ENCODE measurements around the gene HNF4A. TPM values are rescaled to one million over a fixed set of nuclear protein-coding genes. Genes with fewer than 3 reads are reported as not detected.
A peak's percentile ranks its signal among the peaks of the same experiment; 100 is the strongest.

HNF4A gene
- total and polyA plus RNA-seq, 2 of the 13 experiments (the other 11 are each of a cell fraction or from before 2014, with no cell fraction given) = 80.9 to 169 TPM

DNA sequence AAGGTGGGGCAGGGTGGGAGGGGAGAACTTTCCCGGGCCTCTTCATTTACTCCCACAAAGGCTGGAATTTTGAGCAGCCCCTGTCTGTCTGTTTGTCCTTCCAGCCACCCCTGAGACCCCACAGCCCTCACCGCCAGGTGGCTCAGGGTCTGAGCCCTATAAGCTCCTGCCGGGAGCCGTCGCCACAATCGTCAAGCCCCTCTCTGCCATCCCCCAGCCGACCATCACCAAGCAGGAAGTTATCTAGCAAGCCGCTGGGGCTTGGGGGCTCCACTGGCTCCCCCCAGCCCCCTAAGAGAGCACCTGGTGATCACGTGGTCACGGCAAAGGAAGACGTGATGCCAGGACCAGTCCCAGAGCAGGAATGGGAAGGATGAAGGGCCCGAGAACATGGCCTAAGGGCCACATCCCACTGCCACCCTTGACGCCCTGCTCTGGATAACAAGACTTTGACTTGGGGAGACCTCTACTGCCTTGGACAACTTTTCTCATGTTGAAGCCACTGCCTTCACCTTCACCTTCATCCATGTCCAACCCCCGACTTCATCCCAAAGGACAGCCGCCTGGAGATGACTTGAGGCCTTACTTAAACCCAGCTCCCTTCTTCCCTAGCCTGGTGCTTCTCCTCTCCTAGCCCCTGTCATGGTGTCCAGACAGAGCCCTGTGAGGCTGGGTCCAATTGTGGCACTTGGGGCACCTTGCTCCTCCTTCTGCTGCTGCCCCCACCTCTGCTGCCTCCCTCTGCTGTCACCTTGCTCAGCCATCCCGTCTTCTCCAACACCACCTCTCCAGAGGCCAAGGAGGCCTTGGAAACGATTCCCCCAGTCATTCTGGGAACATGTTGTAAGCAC lies 74.1 kb downstream of the HNF4A start (continued):
- TF ChIP-seq ZNF770 (CRISPR knock-in tag; IDR thresholded peaks at IDR 0.05) = no peak
- peak; percentile 83; the same call in 1 of the 2 replicates for TF ChIP-seq MTERF4 (CRISPR knock-in tag; IDR thresholded peaks at IDR 0.05)
- TF ChIP-seq, protein P1, sequence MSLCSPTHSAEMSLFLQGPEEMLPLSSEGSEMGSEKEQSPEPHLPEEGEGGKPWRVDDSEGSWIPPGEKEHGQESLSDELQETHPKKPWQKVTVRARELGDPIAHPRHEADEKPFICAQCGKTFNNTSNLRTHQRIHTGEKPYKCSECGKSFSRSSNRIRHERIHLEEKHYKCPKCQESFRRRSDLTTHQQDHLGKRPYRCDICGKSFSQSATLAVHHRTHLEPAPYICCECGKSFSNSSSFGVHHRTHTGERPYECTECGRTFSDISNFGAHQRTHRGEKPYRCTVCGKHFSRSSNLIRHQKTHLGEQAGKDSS (CRISPR knock-in tag; IDR thresholded peaks at IDR 0.05; ENCODE audit: borderline replicate concordance, low read depth) = no peak
- TF ChIP-seq ZNF18 (CRISPR knock-in tag; IDR thresholded peaks at IDR 0.05; ENCODE audit: insufficient replicate concordance) = no peak
- TF ChIP-seq ZNF142 (CRISPR knock-in tag; IDR thresholded peaks at IDR 0.05) = no peak
- no peak for TF ChIP-seq EHMT2 (IDR thresholded peaks at IDR 0.05; ENCODE audit: borderline replicate concordance, low read depth, low read length)
- TF ChIP-seq DDIT3 (CRISPR knock-in tag; IDR thresholded peaks at IDR 0.05) = no peak
- TF ChIP-seq ZKSCAN1 (IDR thresholded peaks at IDR 0.05; ENCODE audit: low read length) = no peak
- TF ChIP-seq ZNF350 (CRISPR knock-in tag; IDR thresholded peaks at IDR 0.05; ENCODE audit: borderline replicate concordance, low read depth) = 0 out of 2 replicates have a peak, but pooled peaks have one; percentile 36
- TF ChIP-seq TBP (CRISPR knock-in tag; IDR thresholded peaks at IDR 0.05) = no peak
- no peak for TF ChIP-seq RARG (CRISPR knock-in tag; IDR thresholded peaks at IDR 0.05; ENCODE audit: low read depth)
- TF ChIP-seq ZNF792 (CRISPR knock-in tag; IDR thresholded peaks at IDR 0.05) = no peak
- no peak for TF ChIP-seq ZNF709 (CRISPR knock-in tag; IDR thresholded peaks at IDR 0.05)
- no peak for TF ChIP-seq RNF2 (conservative IDR thresholded peaks at IDR 0.05; ENCODE audit: low read depth)
- TF ChIP-seq KDM2A (CRISPR knock-in tag; IDR thresholded peaks at IDR 0.05; ENCODE audit: borderline replicate concordance, low read depth) = no peak; the same call in 1 of the 2 replicates
